ENCODE data around the gene VSTM5. TPM values are rescaled to one million over a fixed set of nuclear protein-coding genes. Genes with fewer than 3 reads are reported as not detected.

Gene VSTM5
- total RNA-seq, 1 experiment from 2014 or later, result not detected

DNA sequence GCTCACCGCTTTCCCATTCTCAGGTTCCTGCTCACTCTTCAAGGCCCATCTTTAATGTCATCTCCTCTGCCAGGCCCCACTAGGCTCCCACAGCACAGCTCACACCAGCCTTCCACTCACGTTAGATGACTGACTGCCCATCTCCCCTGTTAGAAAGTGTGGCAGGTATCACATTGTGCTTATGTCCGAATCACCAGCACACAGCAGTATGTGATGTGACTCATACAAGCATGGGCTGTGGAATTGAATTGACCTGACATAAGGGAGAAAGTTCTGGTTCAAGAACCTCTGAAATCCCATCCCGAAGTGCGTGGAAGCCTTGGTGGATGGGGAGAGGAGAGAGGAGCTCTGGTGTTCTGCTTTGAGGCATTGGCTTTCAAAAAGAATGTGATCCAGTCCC is 6.5 kb downstream of the VSTM5 start:
- no peak overlapping the region for H2AFZ ChIP-seq (ENCODE audit: low read depth, low read length, poor library complexity, severe bottlenecking)
- DNase-seq (ENCODE audit: low read depth, low spot score) (no peak), ATAC-seq (no peak)
- intact Hi-C loops (cut with micrococcal nuclease), result no loop called here
- H3K27ac ChIP-seq (ENCODE audit: low read depth, low read length), result no peak overlapping the region
- BruUV-seq (replicated peaks), result no TSS peak
- no peaks in the 10 kb centered on the region for H3K79me2 ChIP-seq (ENCODE audit: insufficient read depth, low read length)
- POLR2A ChIA-PET, result no interaction called here
- CTCF ChIA-PET, result no interaction called here
- no peak for TF ChIP-seq JUND (IDR thresholded peaks at IDR 0.05)
- TF ChIP-seq CBX3 (IDR thresholded peaks at IDR 0.05; ENCODE audit: low read depth), result no peak
- TF ChIP-seq POLR2A (IDR thresholded peaks at IDR 0.05; ENCODE audit: borderline replicate concordance, extremely low read depth, insufficient read depth, insufficient read length), result no peak
- TF ChIP-seq EZH2phosphoT487 (IDR thresholded peaks at IDR 0.05; ENCODE audit: borderline replicate concordance), result no peak
- no peak for TF ChIP-seq POLR2AphosphoS5 (IDR thresholded peaks at IDR 0.05; ENCODE audit: low read depth, low read length)
- TF ChIP-seq TCF7L2 (IDR thresholded peaks at IDR 0.05; ENCODE audit: borderline replicate concordance, extremely low read depth, insufficient read depth, insufficient read length), result no peak
- no peak for TF ChIP-seq SRF (IDR thresholded peaks at IDR 0.05; ENCODE audit: low read depth)
- TF ChIP-seq, protein P1, sequence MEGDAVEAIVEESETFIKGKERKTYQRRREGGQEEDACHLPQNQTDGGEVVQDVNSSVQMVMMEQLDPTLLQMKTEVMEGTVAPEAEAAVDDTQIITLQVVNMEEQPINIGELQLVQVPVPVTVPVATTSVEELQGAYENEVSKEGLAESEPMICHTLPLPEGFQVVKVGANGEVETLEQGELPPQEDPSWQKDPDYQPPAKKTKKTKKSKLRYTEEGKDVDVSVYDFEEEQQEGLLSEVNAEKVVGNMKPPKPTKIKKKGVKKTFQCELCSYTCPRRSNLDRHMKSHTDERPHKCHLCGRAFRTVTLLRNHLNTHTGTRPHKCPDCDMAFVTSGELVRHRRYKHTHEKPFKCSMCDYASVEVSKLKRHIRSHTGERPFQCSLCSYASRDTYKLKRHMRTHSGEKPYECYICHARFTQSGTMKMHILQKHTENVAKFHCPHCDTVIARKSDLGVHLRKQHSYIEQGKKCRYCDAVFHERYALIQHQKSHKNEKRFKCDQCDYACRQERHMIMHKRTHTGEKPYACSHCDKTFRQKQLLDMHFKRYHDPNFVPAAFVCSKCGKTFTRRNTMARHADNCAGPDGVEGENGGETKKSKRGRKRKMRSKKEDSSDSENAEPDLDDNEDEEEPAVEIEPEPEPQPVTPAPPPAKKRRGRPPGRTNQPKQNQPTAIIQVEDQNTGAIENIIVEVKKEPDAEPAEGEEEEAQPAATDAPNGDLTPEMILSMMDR (IDR thresholded peaks at IDR 0.05 in 2 of 3, conservative IDR thresholded peaks at IDR 0.05 in 1 of 3; ENCODE audit: borderline replicate concordance in 1 of 3, insufficient read depth in 1 of 3, low read depth in 2 of 3, low read length in 2 of 3), result no peak
- no peak for TF ChIP-seq ZFX (IDR thresholded peaks at IDR 0.05)
- no peak for TF ChIP-seq EGR1 (IDR thresholded peaks at IDR 0.05; ENCODE audit: low read depth)
- no peak for TF ChIP-seq ZNF274 (IDR thresholded peaks at IDR 0.05; ENCODE audit: low read depth, low read length)
- TF ChIP-seq, protein P2, sequence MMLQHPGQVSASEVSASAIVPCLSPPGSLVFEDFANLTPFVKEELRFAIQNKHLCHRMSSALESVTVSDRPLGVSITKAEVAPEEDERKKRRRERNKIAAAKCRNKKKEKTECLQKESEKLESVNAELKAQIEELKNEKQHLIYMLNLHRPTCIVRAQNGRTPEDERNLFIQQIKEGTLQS (IDR thresholded peaks at IDR 0.05), result no peak
- TF ChIP-seq FOSL1 (IDR thresholded peaks at IDR 0.05; ENCODE audit: low read depth), result no peak
- TF ChIP-seq EZH2 (IDR thresholded peaks at IDR 0.05), result no peak
- no peak for TF ChIP-seq YY1 (IDR thresholded peaks at IDR 0.05; ENCODE audit: extremely low read depth, insufficient replicate concordance, low read depth, low read length)
- TF ChIP-seq ZBTB33 (IDR thresholded peaks at IDR 0.05; ENCODE audit: extremely low read depth, insufficient replicate concordance, low read length), result no peak
- TF ChIP-seq SIN3A (IDR thresholded peaks at IDR 0.05; ENCODE audit: low read depth), result no peak
- H3K9me2 ChIP-seq (ENCODE audit: insufficient read depth), result no peaks in the 10 kb centered on the region
- no peaks in the 10 kb centered on the region for H3K9me3 ChIP-seq (ENCODE audit: control insufficient read depth in 1 of 2, insufficient read depth in 1 of 2, low read depth in 1 of 2, low read length in 2 of 2)
- H3K4me1 ChIP-seq (ENCODE audit: control insufficient read depth in 1 of 2, insufficient read depth in 2 of 2, low read length in 2 of 2), result peaks cover 0 to 39% of the 10 kb centered on the region in 2 experiments; a peak in 2 of 4 replicates
- no peak overlapping the region for H3K4me3 ChIP-seq (replicated peaks in 1 of 2; ENCODE audit: low read depth in 1 of 2, low read length in 2 of 2)
- H3K4me2 ChIP-seq (ENCODE audit: low read length), result no peak overlapping the region
- no peaks in the 10 kb centered on the region for H3K27me3 ChIP-seq (ENCODE audit: insufficient read depth, low read length)
- no peak overlapping the region for H3K9ac ChIP-seq (ENCODE audit: low read length)
- RAD21 ChIA-PET (ENCODE audit: low non-redundant PET in 1 of 2, low total read pairs in 2 of 2, uncharacterized antibody in 2 of 2, unreplicated experiment in 2 of 2), result no interaction called here
- H3K36me3 ChIP-seq (ENCODE audit: control insufficient read depth in 1 of 2, insufficient read depth in 2 of 2, low read length in 2 of 2), result no peaks in the 10 kb centered on the region
- no peaks in the 10 kb centered on the region for H4K20me1 ChIP-seq (ENCODE audit: insufficient read depth)

All from HCT116 (cell line).